Mesendoderm (in vitro differentiated cells): Measurements from ENCODE around the gene GLRX2.

Source experiments
- DNase-seq: peaks from one replicate; pipeline ENCODE4 v3.0.0; 2013
- H2AK5ac ChIP-seq: 2 replicates; pipeline ENCODE4 v1.6.1; 2013; ENCODE audit warnings: low read length, inconsistent platforms
- H2BK120ac ChIP-seq: 2 replicates; pipeline ENCODE4 v1.6.1; 2013; ENCODE audit warnings: low read depth, mild to moderate bottlenecking, low read length, moderate library complexity, mixed read lengths
- H2BK15ac ChIP-seq: replicated peaks from 2 replicates; pipeline ENCODE4 v1.6.1; 2013; ENCODE audit warnings: low read depth, mild to moderate bottlenecking, moderate library complexity
- H2BK5ac ChIP-seq: 2 replicates; pipeline ENCODE4 v1.6.1; 2013; ENCODE audit warnings: low read length, inconsistent platforms
- H3K18ac ChIP-seq: 2 replicates; pipeline ENCODE4 v1.6.1; 2013; ENCODE audit warnings: mild to moderate bottlenecking, low read length, mixed read lengths
- H3K23ac ChIP-seq: one replicate; pipeline ENCODE4 v1.6.1; 2013; ENCODE audit warnings: low read length
- H3K27ac ChIP-seq: 2 replicates; pipeline ENCODE4 v1.5.1; 2013; ENCODE audit warnings: low read depth, mild to moderate bottlenecking, inconsistent platforms, low read length, moderate library complexity
- H3K27me3 ChIP-seq: 2 replicates; pipeline ENCODE4 v1.6.1; 2013; ENCODE audit warnings: low read length, control low read depth, mild to moderate bottlenecking, inconsistent platforms; ENCODE audit not compliant: insufficient read depth, poor library complexity
- H3K36me3 ChIP-seq: 2 replicates; pipeline ENCODE4 v1.6.1; 2013; ENCODE audit warnings: low read length, inconsistent platforms; ENCODE audit not compliant: control insufficient read depth, insufficient read depth
- H3K4ac ChIP-seq: one replicate; pipeline ENCODE4 v1.6.1; 2013; ENCODE audit warnings: low read depth, mild to moderate bottlenecking, low read length, moderate library complexity
- H3K4me1 ChIP-seq: 2 replicates; pipeline ENCODE4 v1.6.1; 2013; ENCODE audit warnings: low read depth, low read length, inconsistent platforms; ENCODE audit not compliant: control insufficient read depth
- H3K4me2 ChIP-seq: 2 replicates; pipeline ENCODE4 v1.6.1; 2013; ENCODE audit warnings: low read length
- H3K4me3 ChIP-seq: 2 replicates; pipeline ENCODE4 v1.5.1; 2013; ENCODE audit warnings: mild to moderate bottlenecking, low read length
- H3K56ac ChIP-seq: one replicate; pipeline ENCODE4 v1.6.1; 2013; ENCODE audit warnings: low read length
- H3K79me1 ChIP-seq: 2 replicates; pipeline ENCODE4 v1.6.1; 2013; ENCODE audit warnings: low read length, inconsistent platforms
- H3K79me2 ChIP-seq: 2 replicates; pipeline ENCODE4 v1.6.1; 2013; ENCODE audit warnings: mild to moderate bottlenecking, low read length; ENCODE audit not compliant: control insufficient read depth, insufficient read depth
- H3K9ac ChIP-seq: 2 replicates; pipeline ENCODE4 v1.6.1; 2013; ENCODE audit warnings: low read length, inconsistent platforms
- H4K5ac ChIP-seq: one replicate; pipeline ENCODE4 v1.6.1; 2013; ENCODE audit warnings: low read length
- H4K8ac ChIP-seq: one replicate; pipeline ENCODE4 v1.6.1; 2013; ENCODE audit warnings: low read depth, mild to moderate bottlenecking, control low read depth, low read length, moderate library complexity
- WGBS: extraction: QIAGEN DNeasy Blood & Tissue Kit; methylation state at CpG from one replicate; pipeline ENCODE4 v1.1.7; 2013; ENCODE audit warnings: low lambda C conversion rate, missing lambda C conversion rate; ENCODE audit not compliant: insufficient coverage; ENCODE audit errors: extremely low coverage; 5-methylcytosine and 5-hydroxymethylcytosine counted together

Gene GLRX2

DNA sequence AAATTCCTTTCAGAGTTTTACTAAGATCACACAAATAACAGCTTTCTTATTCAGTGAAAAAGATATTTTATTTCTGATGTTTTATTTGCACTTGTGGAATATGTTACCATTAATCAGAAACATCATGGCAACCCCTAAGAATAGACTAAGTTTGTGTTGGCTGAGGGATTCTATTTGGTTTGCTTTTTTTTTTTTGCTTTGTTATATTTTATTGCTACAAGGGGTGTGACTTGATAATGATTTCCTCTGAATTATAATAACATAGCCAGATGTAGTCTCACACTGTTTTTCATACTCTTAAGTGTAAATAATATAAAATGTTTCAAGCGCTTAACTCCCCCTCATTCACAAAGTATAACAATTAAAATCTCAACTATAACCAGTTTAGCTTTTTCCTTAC is 20.0 kb downstream of the GLRX2 start:
- WGBS, result 100% methylated on average over 1 of the region's 1 CpG
- H3K36me3 ChIP-seq, result no peaks in the 10 kb centered on the region
- H3K27me3 ChIP-seq, result no peaks in the 10 kb centered on the region
- H2BK120ac ChIP-seq, result no peak overlapping the region
- no peak for DNase-seq
- H3K4me3 ChIP-seq, result no peak overlapping the region
- H3K4me1 ChIP-seq, result no peaks in the 10 kb centered on the region
- no peak overlapping the region for H3K56ac ChIP-seq
- no peaks in the 10 kb centered on the region for H3K79me1 ChIP-seq
- H2BK5ac ChIP-seq, result no peak overlapping the region
- H3K23ac ChIP-seq, result no peak overlapping the region
- no peak overlapping the region for H4K5ac ChIP-seq
- no peak overlapping the region for H2AK5ac ChIP-seq
- H3K4ac ChIP-seq, result no peak overlapping the region
- H3K18ac ChIP-seq, result no peak overlapping the region
- no peak overlapping the region for H2BK15ac ChIP-seq
- H3K9ac ChIP-seq, result no peak overlapping the region
- H4K8ac ChIP-seq, result no peak overlapping the region
- H3K79me2 ChIP-seq, result no peaks in the 10 kb centered on the region
- H3K27ac ChIP-seq, result no peak overlapping the region
- H3K4me2 ChIP-seq, result no peak overlapping the region

DNA sequence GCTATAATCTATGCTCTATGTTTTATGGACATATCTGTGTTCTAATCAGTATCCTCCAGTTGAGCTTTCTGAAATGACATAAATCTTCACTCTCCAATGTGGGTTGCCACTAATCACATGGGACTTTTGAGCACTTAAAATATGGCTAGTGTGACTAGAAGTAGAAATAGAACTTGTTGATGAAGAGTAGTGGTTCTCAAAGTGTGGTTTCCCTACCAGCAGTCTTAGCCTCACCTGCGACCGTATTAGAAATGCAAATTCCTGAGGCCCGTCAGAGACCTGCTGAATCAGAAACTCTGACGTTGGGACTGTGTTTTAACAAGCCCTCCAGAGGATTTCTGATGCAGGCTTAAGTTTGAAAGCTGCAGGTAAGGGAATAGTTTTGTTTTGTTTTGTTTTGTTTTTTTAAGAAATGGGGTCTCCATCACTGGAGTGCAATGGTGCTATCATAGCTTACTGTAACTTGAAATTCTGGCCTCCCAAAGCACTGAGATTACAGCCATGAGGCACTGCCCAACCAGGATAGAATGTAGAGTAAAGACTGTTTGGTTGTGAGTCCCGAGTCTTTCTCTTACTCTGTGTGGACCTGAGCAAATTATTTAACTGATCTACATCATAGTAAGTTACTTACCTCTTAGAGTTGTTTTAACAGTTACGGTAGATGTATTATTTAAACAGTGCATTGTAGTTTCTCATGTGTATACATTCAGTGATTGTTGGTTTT is 21.7 kb downstream of the GLRX2 start:
- Histone ChIP-seq H3K23ac (no peak overlapping the region), H3K36me3 (no peaks in the 10 kb centered on the region), H3K18ac (no peak overlapping the region), H3K4me2 (no peak overlapping the region), H3K4me1 (no peaks in the 10 kb centered on the region), H3K56ac (no peak overlapping the region), H3K4me3 (no peak overlapping the region), H3K27ac (no peak overlapping the region), H4K8ac (no peak overlapping the region), H2BK120ac (no peak overlapping the region), H2AK5ac (no peak overlapping the region), H3K9ac (no peak overlapping the region), H2BK5ac (no peak overlapping the region), H3K4ac (no peak overlapping the region), H2BK15ac (no peak overlapping the region), H4K5ac (no peak overlapping the region), H3K79me2 (no peaks in the 10 kb centered on the region), H3K27me3 (no peaks in the 10 kb centered on the region), H3K79me1 (no peaks in the 10 kb centered on the region)
- no peak for DNase-seq
- WGBS, result no CpG with 5 or more reads among the region's 6 CpGs

DNA sequence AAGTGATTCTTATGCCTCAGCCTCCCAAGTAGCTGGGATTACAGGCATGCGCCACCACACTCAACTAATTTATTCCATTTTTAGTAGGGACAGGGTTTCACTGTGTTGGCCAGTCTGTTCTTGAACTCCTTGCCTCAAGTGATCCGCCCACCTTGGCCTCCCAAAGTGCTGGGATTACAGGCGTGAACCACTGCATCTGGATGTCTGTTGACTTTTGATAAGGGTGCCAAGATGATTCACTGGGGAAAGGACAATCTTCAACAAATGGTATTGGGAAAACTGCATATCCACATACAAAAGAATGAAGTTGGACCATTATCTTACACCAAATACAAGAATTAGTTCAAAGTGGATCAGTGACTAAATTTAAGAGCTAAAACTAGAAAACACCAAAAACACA is 26.0 kb downstream of the GLRX2 start:
- Histone ChIP-seq H3K23ac (no peak overlapping the region), H2BK120ac (no peak overlapping the region), H3K27me3 (no peaks in the 10 kb centered on the region), H3K27ac (no peak overlapping the region), H3K56ac (no peak overlapping the region), H3K4ac (no peak overlapping the region), H3K79me2 (peaks cover 3% of the 10 kb centered on the region), H3K18ac (no peak overlapping the region), H2AK5ac (no peak overlapping the region), H3K79me1 (peaks cover 2% of the 10 kb centered on the region), H3K36me3 (no peaks in the 10 kb centered on the region), H2BK5ac (no peak overlapping the region), H4K8ac (no peak overlapping the region), H3K9ac (no peak overlapping the region), H4K5ac (no peak overlapping the region), H3K4me2 (no peak overlapping the region), H3K4me1 (no peaks in the 10 kb centered on the region), H2BK15ac (no peak overlapping the region), H3K4me3 (no peak overlapping the region)
- peak; percentile 20 for DNase-seq
- no CpG with 5 or more reads among the region's 3 CpGs for WGBS

DNA sequence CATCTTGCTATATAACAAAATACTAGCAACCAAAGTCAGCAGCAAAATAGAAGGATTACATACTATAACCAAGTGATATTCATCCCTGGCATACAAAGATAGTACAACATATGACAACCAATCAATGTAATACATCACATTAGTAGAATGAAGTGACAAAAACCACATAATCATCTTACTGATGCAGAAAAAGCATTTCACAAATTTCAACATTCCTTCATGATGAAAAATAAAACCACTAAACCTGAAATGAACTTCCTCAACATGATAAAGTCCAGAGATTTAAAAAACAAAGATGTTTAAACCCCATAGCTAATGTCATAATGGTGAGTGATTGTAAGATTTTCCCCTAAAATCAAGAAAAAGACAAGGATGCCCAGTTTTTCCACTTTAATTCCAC is 27.2 kb downstream of the GLRX2 start:
- no peaks in the 10 kb centered on the region for H3K27me3 ChIP-seq

DNA sequence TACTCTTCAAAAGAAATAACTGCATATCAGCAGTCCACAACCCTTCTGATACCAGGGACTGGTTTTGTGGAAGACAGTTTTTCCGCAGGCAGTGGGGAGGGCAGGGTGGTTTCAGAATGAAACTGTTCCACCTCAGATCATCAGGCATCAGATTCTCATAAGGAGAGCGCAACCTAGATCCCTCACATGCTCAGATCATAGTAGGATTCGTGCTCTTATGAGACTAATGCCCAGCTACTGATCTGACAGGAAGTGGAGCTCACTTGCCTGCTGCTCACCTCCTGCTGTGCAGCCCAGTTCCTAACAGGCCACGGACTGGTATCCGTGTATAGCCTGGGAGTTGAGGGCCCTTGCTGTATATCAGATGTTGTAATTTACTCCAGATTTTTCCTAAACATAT is 34.3 kb downstream of the GLRX2 start:
- Histone ChIP-seq H3K4me2 (no peak overlapping the region), H3K36me3 (no peaks in the 10 kb centered on the region), H3K18ac (no peak overlapping the region), H3K56ac (no peak overlapping the region), H3K23ac (no peak overlapping the region), H3K27ac (no peak overlapping the region), H2BK120ac (no peak overlapping the region), H3K79me2 (peaks cover 15% of the 10 kb centered on the region), H3K4ac (no peak overlapping the region), H3K4me3 (no peak overlapping the region), H4K5ac (no peak overlapping the region), H3K79me1 (peaks cover 14% of the 10 kb centered on the region), H3K4me1 (peaks cover 2% of the 10 kb centered on the region), H4K8ac (no peak overlapping the region), H2BK5ac (no peak overlapping the region), H2BK15ac (no peak overlapping the region), H2AK5ac (no peak overlapping the region), H3K27me3 (no peaks in the 10 kb centered on the region), H3K9ac (no peak overlapping the region)
- WGBS, result no CpG with 5 or more reads among the region's 5 CpGs
- DNase-seq, result peak; percentile 56

More for the DNA sequence above, 27.2 kb downstream of the GLRX2 start:
- DNase-seq, result no peak
- Histone ChIP-seq H4K5ac (no peak overlapping the region), H3K18ac (no peak overlapping the region), H3K4ac (no peak overlapping the region), H3K4me3 (no peak overlapping the region), H3K4me2 (no peak overlapping the region), H3K4me1 (no peaks in the 10 kb centered on the region), H3K79me2 (peaks cover 5% of the 10 kb centered on the region), H2AK5ac (no peak overlapping the region), H2BK15ac (no peak overlapping the region), H2BK120ac (no peak overlapping the region), H3K79me1 (peaks cover 2% of the 10 kb centered on the region), H2BK5ac (no peak overlapping the region), H3K56ac (no peak overlapping the region), H3K9ac (no peak overlapping the region), H3K27ac (no peak overlapping the region), H4K8ac (no peak overlapping the region), H3K36me3 (no peaks in the 10 kb centered on the region), H3K23ac (no peak overlapping the region)

DNA sequence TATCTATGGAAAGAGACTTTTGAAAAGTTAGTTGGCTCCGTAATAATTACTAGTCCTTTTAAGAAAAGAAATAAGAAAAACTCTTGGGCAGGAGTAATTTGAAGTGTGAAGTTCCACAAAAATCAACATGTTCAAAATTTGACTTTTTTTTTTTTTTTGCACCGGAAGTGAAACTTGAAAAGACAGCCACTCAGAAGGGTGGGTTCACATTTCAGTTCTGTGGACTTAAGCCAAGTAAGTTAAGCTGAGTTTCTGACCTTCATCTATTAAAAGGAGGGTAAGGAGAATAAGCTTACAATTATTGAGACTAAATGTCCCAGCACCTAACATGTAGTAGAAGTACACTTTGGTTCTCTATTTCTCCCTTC is 34.8 kb downstream of the GLRX2 start:
- no peak overlapping the region for H3K4me2 ChIP-seq
- no peak overlapping the region for H3K9ac ChIP-seq
- no peak overlapping the region for H3K27ac ChIP-seq
- no CpG with 5 or more reads among the region's 2 CpGs for WGBS
- no peak overlapping the region for H2BK120ac ChIP-seq
- no peak overlapping the region for H4K5ac ChIP-seq
- H3K27me3 ChIP-seq, result no peaks in the 10 kb centered on the region
- no peak overlapping the region for H3K56ac ChIP-seq
- H3K79me2 ChIP-seq, result peaks cover 15% of the 10 kb centered on the region
- H3K4me1 ChIP-seq, result peaks cover 2% of the 10 kb centered on the region
- H3K18ac ChIP-seq, result no peak overlapping the region
- no peak overlapping the region for H3K23ac ChIP-seq
- no peak for DNase-seq
- peaks cover 14% of the 10 kb centered on the region for H3K79me1 ChIP-seq
- no peak overlapping the region for H3K4ac ChIP-seq
- H3K4me3 ChIP-seq, result no peak overlapping the region
- H4K8ac ChIP-seq, result no peak overlapping the region
- H3K36me3 ChIP-seq, result no peaks in the 10 kb centered on the region
- H2BK5ac ChIP-seq, result no peak overlapping the region
- no peak overlapping the region for H2AK5ac ChIP-seq
- no peak overlapping the region for H2BK15ac ChIP-seq
